Measurements from ENCODE around the gene STK33.

STK33 gene

GRCh38 chr11:8370812-8371515 is 223.1 kb downstream of the STK33 start:
- DNase-seq: no peak

- DNase-seq: no peak
These were observed 224.3 kb downstream of the STK33 start for GRCh38 chr11:8369592-8370205.

GRCh38 chr11:8368772-8369171 is 225.3 kb downstream of the STK33 start:
- no peak for DNase-seq

- no peak for DNase-seq
These were observed 225.8 kb downstream of the STK33 start for GRCh38 chr11:8368194-8368593.

GRCh38 chr11:8366316-8366715 is 227.7 kb downstream of the STK33 start:
- DNase-seq: no peak

GRCh38 chr11:8365216-8365941 is 228.6 kb downstream of the STK33 start:
- no peak for DNase-seq

- no peak for DNase-seq
These were observed 230.1 kb downstream of the STK33 start for GRCh38 chr11:8363921-8364320.

- no peak for DNase-seq
These were observed 231.1 kb downstream of the STK33 start for GRCh38 chr11:8362899-8363298.

- DNase-seq: no peak
These were observed 231.5 kb downstream of the STK33 start for GRCh38 chr11:8362491-8362890.

GRCh38 chr11:8361664-8362210 is 232.3 kb downstream of the STK33 start:
- no peak for DNase-seq

GRCh38 chr11:8361206-8361605 is 232.8 kb downstream of the STK33 start:
- no peak for DNase-seq

- DNase-seq: no peak
These were observed 233.8 kb downstream of the STK33 start for GRCh38 chr11:8360086-8360828.

GRCh38 chr11:8359521-8359920 is 234.5 kb downstream of the STK33 start:
- no peak for DNase-seq

GRCh38 chr11:8357891-8358566 is 236.0 kb downstream of the STK33 start:
- no peak for DNase-seq

GRCh38 chr11:8357505-8357888 is 236.5 kb downstream of the STK33 start:
- DNase-seq: no peak

- no peak for DNase-seq
These were observed 237.1 kb downstream of the STK33 start for GRCh38 chr11:8356721-8357504.

GRCh38 chr11:8356216-8356615 is 237.8 kb downstream of the STK33 start:
- no peak for DNase-seq

GRCh38 chr11:8355416-8355742 is 238.6 kb downstream of the STK33 start:
- no peak for DNase-seq

- DNase-seq: no peak
These were observed 239.2 kb downstream of the STK33 start for GRCh38 chr11:8354622-8355415.

- DNase-seq: no peak
These were observed 241.0 kb downstream of the STK33 start for GRCh38 chr11:8352876-8353505.

All from hematopoietic multipotent progenitor cell treated with erythropoietin and hydrocortisone succinate and interleukin-3 and kit ligand, for 8 days (in vitro differentiated cells).